Trophoblast cell (in vitro differentiated cells and primary cell): ENCODE results near the gene SIPA1L3.

Experiments used
- DNase-seq, 2 donors: peaks; one replicate each; pipeline ENCODE4 v3.0.0-alpha.2; 2016
- H2AFZ ChIP-seq: 2 replicates; pipeline ENCODE4 v1.6.1; 2013; ENCODE audit warnings: low read length, moderate library complexity, mild to moderate bottlenecking; ENCODE audit not compliant: insufficient read depth, poor library complexity
- H2AK5ac ChIP-seq: 2 replicates; pipeline ENCODE4 v1.6.1; 2013; ENCODE audit warnings: mild to moderate bottlenecking, low read length
- H2BK120ac ChIP-seq: 2 replicates; pipeline ENCODE4 v1.6.1; 2013; ENCODE audit warnings: low read length, mild to moderate bottlenecking, moderate library complexity; ENCODE audit not compliant: insufficient read depth, poor library complexity
- H2BK12ac ChIP-seq: 2 replicates; pipeline ENCODE4 v1.6.1; 2013; ENCODE audit warnings: mild to moderate bottlenecking, low read length, moderate library complexity
- H2BK5ac ChIP-seq: 2 replicates; pipeline ENCODE4 v1.6.1; 2013; ENCODE audit warnings: low read length, low read depth, moderate library complexity, mild to moderate bottlenecking; ENCODE audit not compliant: poor library complexity
- H3K14ac ChIP-seq: 2 replicates; pipeline ENCODE4 v1.6.1; 2013; ENCODE audit warnings: mild to moderate bottlenecking, low read length
- H3K18ac ChIP-seq: 2 replicates; pipeline ENCODE4 v1.6.1; 2013; ENCODE audit warnings: mild to moderate bottlenecking, low read length
- H3K23ac ChIP-seq: 2 replicates; pipeline ENCODE4 v1.6.1; 2013; ENCODE audit warnings: low read length
- H3K27ac ChIP-seq: 2 replicates; pipeline ENCODE4 v1.5.1; 2013; ENCODE audit warnings: low read depth, mild to moderate bottlenecking, inconsistent platforms, low read length, moderate library complexity
- H3K27me3 ChIP-seq: 2 replicates; pipeline ENCODE4 v1.6.1; 2013; ENCODE audit warnings: inconsistent platforms, mild to moderate bottlenecking, low read length, moderate library complexity; ENCODE audit not compliant: insufficient read depth
- H3K36me3 ChIP-seq, 2 experiments: 1 replicate in 1 of 2; 2 replicates in 1 of 2; pipeline ENCODE4 v1.6.1; 2013; ENCODE audit warnings: low read length in 2 of 2, mild to moderate bottlenecking in 2 of 2, moderate library complexity in 1 of 2; ENCODE audit not compliant: insufficient read depth in 2 of 2, control insufficient read depth in 1 of 2
- H3K4ac ChIP-seq: 2 replicates; pipeline ENCODE4 v1.6.1; 2013; ENCODE audit warnings: low read depth, mild to moderate bottlenecking, low read length, moderate library complexity
- H3K4me1 ChIP-seq, 2 experiments: 1 replicate in 1 of 2; 2 replicates in 1 of 2; pipeline ENCODE4 v1.6.1; 2013; ENCODE audit warnings: low read length in 2 of 2, mild to moderate bottlenecking in 2 of 2, moderate library complexity in 1 of 2; ENCODE audit not compliant: insufficient read depth in 2 of 2, control insufficient read depth in 1 of 2
- H3K4me2 ChIP-seq: 2 replicates; pipeline ENCODE4 v1.6.1; 2013; ENCODE audit warnings: inconsistent platforms, mild to moderate bottlenecking, low read length, moderate library complexity
- H3K4me3 ChIP-seq: 2 replicates; pipeline ENCODE4 v1.5.1; 2013; ENCODE audit warnings: mild to moderate bottlenecking, low read depth, low read length, inconsistent platforms
- H3K79me1 ChIP-seq: one replicate; pipeline ENCODE4 v1.6.1; 2013; ENCODE audit warnings: low read length
- H3K79me2 ChIP-seq: 2 replicates; pipeline ENCODE4 v1.6.1; 2013; ENCODE audit warnings: low read length, mild to moderate bottlenecking; ENCODE audit not compliant: control insufficient read depth, insufficient read depth, poor library complexity
- H3K9ac ChIP-seq: 2 replicates; pipeline ENCODE4 v1.6.1; 2013; ENCODE audit warnings: mild to moderate bottlenecking, low read length
- H3K9me3 ChIP-seq: 2 replicates; pipeline ENCODE4 v1.6.1; 2013; ENCODE audit warnings: low read depth, mild to moderate bottlenecking, control low read depth, inconsistent platforms, low read length; ENCODE audit not compliant: insufficient read depth
- H4K12ac ChIP-seq: 2 replicates; pipeline ENCODE4 v1.6.1; 2013; ENCODE audit warnings: low read depth, mild to moderate bottlenecking, low read length, moderate library complexity
- H4K8ac ChIP-seq: 2 replicates; pipeline ENCODE4 v1.6.1; 2013; ENCODE audit warnings: low read depth, mild to moderate bottlenecking, low read length, moderate library complexity
- H4K91ac ChIP-seq: one replicate; pipeline ENCODE4 v1.6.1; 2013; ENCODE audit warnings: low read depth, mild to moderate bottlenecking, low read length, moderate library complexity
- WGBS: extraction: QIAGEN DNeasy Blood & Tissue Kit; methylation state at CpG from one replicate; pipeline ENCODE4 v1.1.7; 2013; ENCODE audit warnings: missing lambda C conversion rate; ENCODE audit not compliant: insufficient read length, insufficient coverage; ENCODE audit errors: extremely low coverage; 5-methylcytosine and 5-hydroxymethylcytosine counted together

The SIPA1L3 gene

DNA sequence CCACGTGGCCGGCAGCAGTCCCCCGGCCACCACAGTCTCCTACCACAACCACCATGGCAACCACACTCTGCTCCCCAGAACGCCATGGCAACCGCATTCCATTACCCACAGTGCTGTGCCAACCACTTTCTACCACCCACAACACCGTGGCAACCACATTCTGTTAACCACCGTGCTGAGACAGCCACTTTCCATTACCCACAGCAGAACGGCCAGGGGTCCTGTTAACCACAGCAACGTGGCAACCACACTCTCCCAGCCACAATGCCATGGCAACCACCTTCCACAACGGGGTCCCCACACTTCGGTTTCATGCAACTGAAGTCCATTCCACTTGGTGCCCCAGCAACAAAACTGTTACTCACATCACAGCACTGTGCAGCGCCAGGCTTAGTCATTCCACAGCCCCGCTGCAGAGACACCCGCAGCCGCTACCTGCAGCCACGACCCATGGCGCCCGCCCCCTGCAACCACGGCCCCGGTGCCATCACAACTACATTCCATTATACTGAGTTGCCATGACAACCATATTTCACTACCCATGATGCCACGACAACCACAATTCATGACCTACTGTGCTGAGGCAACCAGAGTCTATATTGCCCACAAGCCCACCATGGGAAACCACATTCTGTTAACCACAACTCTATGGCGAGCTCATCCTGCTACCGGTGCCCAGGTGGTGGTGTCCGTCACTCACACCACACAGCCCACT, 307.1 kb downstream of the SIPA1L3 start:
- Histone ChIP-seq H3K4me3 (no peak overlapping the region), H4K91ac (no peak overlapping the region), H3K27me3 (peaks cover 26% of the 10 kb centered on the region), H2BK5ac (no peak overlapping the region), H3K79me1 (no peaks in the 10 kb centered on the region), H2AFZ (no peak overlapping the region), H3K4me2 (no peak overlapping the region), H2AK5ac (no peak overlapping the region), H4K8ac (no peak overlapping the region), H3K4ac (no peak overlapping the region), H3K79me2 (no peaks in the 10 kb centered on the region), H3K9ac (no peak overlapping the region), H3K18ac (no peak overlapping the region), H3K4me1 (peaks cover 8 to 9% of the 10 kb centered on the region in 2 experiments), H2BK12ac (no peak overlapping the region), H2BK120ac (no peak overlapping the region), H3K9me3 (no peaks in the 10 kb centered on the region), H3K36me3 (peaks cover 1 to 2% of the 10 kb centered on the region in 2 experiments), H3K14ac (no peak overlapping the region), H3K23ac (no peak overlapping the region), H3K27ac (no peak overlapping the region), H4K12ac (no peak overlapping the region)
- no CpG with 5 or more reads among the region's 24 CpGs for WGBS
- peak; percentile 23 to 77 for DNase-seq

GRCh38 chr19:38216785-38217641, 310.0 kb downstream of the SIPA1L3 start:
- no peak overlapping the region for H3K4me2 ChIP-seq
- H4K12ac ChIP-seq, result no peak overlapping the region
- H2AFZ ChIP-seq, result no peak overlapping the region
- no peak overlapping the region for H3K4ac ChIP-seq
- H3K9me3 ChIP-seq, result peaks cover 4% of the 10 kb centered on the region
- H2BK120ac ChIP-seq, result no peak overlapping the region
- no peaks in the 10 kb centered on the region for H3K27me3 ChIP-seq
- H3K4me1 ChIP-seq, result peaks cover 0 to 6% of the 10 kb centered on the region in 2 experiments
- WGBS, result no CpG with 5 or more reads among the region's 26 CpGs
- H3K79me1 ChIP-seq, result no peaks in the 10 kb centered on the region
- H4K8ac ChIP-seq, result no peak overlapping the region
- peaks cover 1 to 2% of the 10 kb centered on the region in 2 experiments for H3K36me3 ChIP-seq
- H3K18ac ChIP-seq, result no peak overlapping the region
- no peaks in the 10 kb centered on the region for H3K79me2 ChIP-seq
- H2BK5ac ChIP-seq, result no peak overlapping the region
- H3K4me3 ChIP-seq, result no peak overlapping the region
- H3K23ac ChIP-seq, result no peak overlapping the region
- no peak overlapping the region for H2AK5ac ChIP-seq
- H2BK12ac ChIP-seq, result no peak overlapping the region
- H4K91ac ChIP-seq, result no peak overlapping the region
- no peak overlapping the region for H3K9ac ChIP-seq
- H3K27ac ChIP-seq, result no peak overlapping the region
- no peak overlapping the region for H3K14ac ChIP-seq
- no peak for DNase-seq

DNA sequence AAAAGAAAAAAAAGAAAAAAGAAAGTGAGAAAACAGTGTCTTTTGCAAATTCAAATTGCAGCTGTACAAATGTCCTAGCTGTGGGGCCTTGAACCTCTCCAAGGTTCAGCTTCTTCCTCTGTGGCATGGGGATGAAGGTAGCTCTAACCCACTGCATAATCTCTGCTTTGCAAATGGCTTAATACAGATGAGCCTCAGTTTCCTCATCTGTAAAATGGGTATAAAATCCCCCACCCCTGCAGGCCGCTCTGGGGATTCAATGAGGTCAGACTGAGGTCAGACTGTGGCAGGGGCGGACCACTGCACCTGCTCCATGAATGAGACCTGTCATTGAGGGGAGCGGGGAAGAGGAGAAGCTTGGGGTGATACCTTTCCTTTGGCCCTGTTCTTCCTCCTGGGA, 311.2 kb downstream of the SIPA1L3 start:
- H3K27ac ChIP-seq, result no peak overlapping the region
- H3K9ac ChIP-seq, result no peak overlapping the region
- H2BK120ac ChIP-seq, result no peak overlapping the region
- H4K91ac ChIP-seq, result no peak overlapping the region
- no peak overlapping the region for H3K14ac ChIP-seq
- H4K12ac ChIP-seq, result no peak overlapping the region
- H3K36me3 ChIP-seq, result peaks cover 1 to 2% of the 10 kb centered on the region in 2 experiments
- H3K9me3 ChIP-seq, result peaks cover 4% of the 10 kb centered on the region
- no CpG with 5 or more reads among the region's 3 CpGs for WGBS
- no peak overlapping the region for H3K4me2 ChIP-seq
- H3K18ac ChIP-seq, result no peak overlapping the region
- H2AFZ ChIP-seq, result no peak overlapping the region
- no peak overlapping the region for H4K8ac ChIP-seq
- no peak overlapping the region for H2BK5ac ChIP-seq
- no peak overlapping the region for H3K23ac ChIP-seq
- peaks cover 0 to 6% of the 10 kb centered on the region in 2 experiments for H3K4me1 ChIP-seq
- no peak for DNase-seq
- no peak overlapping the region for H3K4me3 ChIP-seq
- H3K27me3 ChIP-seq, result no peaks in the 10 kb centered on the region
- H2AK5ac ChIP-seq, result no peak overlapping the region
- H3K79me2 ChIP-seq, result no peaks in the 10 kb centered on the region
- H3K4ac ChIP-seq, result no peak overlapping the region
- no peaks in the 10 kb centered on the region for H3K79me1 ChIP-seq
- no peak overlapping the region for H2BK12ac ChIP-seq

DNA sequence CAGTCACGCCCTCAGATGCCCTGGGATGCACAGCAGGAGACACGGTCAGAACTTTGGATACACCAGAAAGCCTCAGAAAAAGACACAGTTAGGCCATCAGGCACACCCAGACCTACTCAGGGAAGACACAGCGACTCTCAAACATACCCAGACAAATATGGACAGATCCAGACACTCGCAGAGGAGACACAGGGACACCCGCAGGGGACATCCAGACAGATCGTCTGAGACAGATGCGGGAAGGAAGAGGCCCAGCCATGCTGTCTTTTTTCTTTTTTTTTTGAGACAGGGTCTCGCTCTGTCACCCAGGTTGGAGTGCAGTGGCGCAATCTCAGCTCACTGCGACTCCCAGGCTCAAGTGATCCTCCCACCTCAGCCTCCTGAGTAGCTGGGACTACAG, 312.2 kb downstream of the SIPA1L3 start:
- no CpG with 5 or more reads among the region's 10 CpGs for WGBS

More for the DNA sequence above, 312.2 kb downstream of the SIPA1L3 start:
- peaks cover under 1 to 6% of the 10 kb centered on the region in 2 experiments for H3K4me1 ChIP-seq
- H3K4ac ChIP-seq, result no peak overlapping the region
- H3K14ac ChIP-seq, result no peak overlapping the region
- no peak overlapping the region for H3K27ac ChIP-seq
- no peaks in the 10 kb centered on the region for H3K79me1 ChIP-seq
- H4K8ac ChIP-seq, result no peak overlapping the region
- H4K12ac ChIP-seq, result no peak overlapping the region
- H3K9ac ChIP-seq, result no peak overlapping the region
- no peak overlapping the region for H2AFZ ChIP-seq
- H4K91ac ChIP-seq, result no peak overlapping the region
- H3K4me2 ChIP-seq, result no peak overlapping the region
- H3K4me3 ChIP-seq, result no peak overlapping the region
- H2BK5ac ChIP-seq, result no peak overlapping the region
- H2AK5ac ChIP-seq, result no peak overlapping the region
- no peak overlapping the region for H3K18ac ChIP-seq
- peaks cover 1% of the 10 kb centered on the region for H3K79me2 ChIP-seq
- DNase-seq, result peak in 1 of 2 donors; percentile 57
- H2BK120ac ChIP-seq, result no peak overlapping the region
- H3K9me3 ChIP-seq, result peaks cover 4% of the 10 kb centered on the region
- no peak overlapping the region for H3K23ac ChIP-seq
- H3K27me3 ChIP-seq, result no peaks in the 10 kb centered on the region
- H2BK12ac ChIP-seq, result no peak overlapping the region
- peaks cover under 1 to 1% of the 10 kb centered on the region in 2 experiments for H3K36me3 ChIP-seq
